Psoas muscle (tissue), 8 donors: ENCODE results near the gene PLAGL2. TPM values are rescaled to one million over a fixed set of nuclear protein-coding genes. Genes with fewer than 3 reads are reported as not detected.

Experiments used
- ATAC-seq, 4 donors: fragments of 200-7000 bp; cut with Tn5 transposase; one replicate each; pipeline ENCODE4 v1.9.1; 2020; ENCODE audit warnings: moderate library complexity in 3 of 4, mild to moderate bottlenecking in 2 of 4
- DNase-seq, 2 donors: peaks; one replicate each; pipeline ENCODE4 v3.0.0-alpha.2; 2020
- H3K27ac ChIP-seq: fragments of 200-600 bp; one replicate; pipeline ENCODE4 v1.8.0; 2022
- H3K27me3 ChIP-seq, 3 donors: fragments of 200-600 bp in 1 of 3; one replicate each; pipeline versions ENCODE4 v1.6.1 to v1.8.0; 2013 to 2022; ENCODE audit warnings: low read length in 2 of 3, mild to moderate bottlenecking in 2 of 3, moderate library complexity in 1 of 3; ENCODE audit not compliant: insufficient read depth in 3 of 3
- H3K36me3 ChIP-seq, 2 donors: fragments of 200-600 bp in 1 of 2; one replicate each; pipeline versions ENCODE4 v1.6.1 to v1.8.0; 2013 to 2022; ENCODE audit warnings: low read depth in 1 of 2, mild to moderate bottlenecking in 1 of 2, moderate library complexity in 1 of 2; ENCODE audit not compliant: insufficient read depth in 1 of 2
- H3K4me1 ChIP-seq: fragments of 200-600 bp; one replicate; pipeline ENCODE4 v1.8.0; 2022
- H3K4me3 ChIP-seq: fragments of 200-600 bp; one replicate; pipeline ENCODE4 v1.8.0; 2022; ENCODE audit warnings: mild to moderate bottlenecking
- H3K9me3 ChIP-seq: fragments of 200-600 bp; one replicate; pipeline ENCODE4 v1.8.0; 2022
- CTCF ChIP-seq: fragments of 200-600 bp; IDR thresholded peaks from one replicate; pipeline ENCODE4 v1.8.0; 2022; ENCODE audit warnings: antibody characterized with exemption
- WGBS, 3 donors: extraction: QIAGEN DNeasy Blood & Tissue Kit; methylation state at CpG; one replicate each; pipeline versions ENCODE4 v1.1.6 to v1.1.7; 2013; 5-methylcytosine and 5-hydroxymethylcytosine counted together
- intact Hi-C, 2 donors: fragments of 100-400 bp; cut with DNase I; formaldehyde crosslinking; loops; one replicate each; pipeline versions ENCODE4 v1.11.0 to v1.14.2; 2022
- polyA plus RNA-seq, 3 donors: library from polyadenylated mRNA; stranded (reverse); fragments of 200-250 nt; gene quantifications; one replicate each; pipeline ENCODE4 v1.2.3, GENCODE V29; 2013
- total RNA-seq, 4 donors: library from RNA; stranded (reverse); fragmentation: NEBNext Ultra II Directional in 2 of 4; extraction: Animal tissue kit (Norgen Biotek cat#: 25700) in 2 of 4; gene quantifications; one replicate each; pipeline versions ENCODE4 v1.2.1 to v1.2.4, GENCODE V29; 2021 to 2023
- donor health status: healthy with polysubstance abuse.
- donor health status: DM: no; HTN: no; CAD: no; lungs with moderate emphysema.
- donor health status: Bipolar disorder and iron deficiency.
- donor health status: healthy.
- donor health status: DM: yes; HTN: yes; CAD: no.
- donor health status: DM: no; HTN: no; CAD: no.
- donor health status: DM: no; HTN: no; CAD: no.
- donor health status: DM: yes; HTN: yes; CAD: no.

PLAGL2 gene
- total and polyA plus RNA-seq, 7 donors = 1.7 to 9.6 (median 5.2) TPM

DNA sequence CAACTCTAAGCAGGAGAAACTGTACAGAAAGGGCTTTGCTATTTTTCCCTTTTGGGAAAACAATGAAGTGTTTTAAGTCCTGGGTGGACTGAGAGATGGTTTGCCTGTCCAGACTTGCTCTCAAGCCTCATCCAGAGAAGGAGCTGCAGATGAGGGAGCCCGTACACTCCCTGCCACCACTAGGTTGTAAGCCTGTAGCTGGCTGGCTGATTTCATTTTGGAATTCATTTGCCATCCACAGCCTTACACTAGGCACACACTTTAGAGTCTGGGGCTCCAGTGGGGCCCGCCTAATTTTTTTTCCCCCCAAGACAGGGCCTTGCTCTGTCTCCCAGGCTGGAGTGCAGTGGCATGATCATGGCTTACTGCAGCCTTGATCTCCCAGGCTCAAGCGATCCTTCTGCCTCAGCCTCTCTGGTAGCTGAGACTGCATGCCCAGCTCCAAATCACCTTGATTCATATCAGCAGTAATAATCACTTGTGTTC lies 28.5 kb upstream of the PLAGL2 start:
- 92 to 97% (median 94%) methylated on average over 3 of the region's 3 CpGs for WGBS, 3 donors
- H3K27ac ChIP-seq = no peak overlapping the region
- no peaks in the 10 kb centered on the region for H3K27me3 ChIP-seq
- no peak for TF ChIP-seq CTCF
- ATAC-seq = no peak
- intact Hi-C loops = no loop called here
- H3K36me3 ChIP-seq = peaks cover 4 to 63% of the 10 kb centered on the region in 2 donors
- no peak for DNase-seq
- H3K4me1 ChIP-seq = no peaks in the 10 kb centered on the region
- no peak overlapping the region for H3K4me3 ChIP-seq
- no peaks in the 10 kb centered on the region for H3K9me3 ChIP-seq

DNA sequence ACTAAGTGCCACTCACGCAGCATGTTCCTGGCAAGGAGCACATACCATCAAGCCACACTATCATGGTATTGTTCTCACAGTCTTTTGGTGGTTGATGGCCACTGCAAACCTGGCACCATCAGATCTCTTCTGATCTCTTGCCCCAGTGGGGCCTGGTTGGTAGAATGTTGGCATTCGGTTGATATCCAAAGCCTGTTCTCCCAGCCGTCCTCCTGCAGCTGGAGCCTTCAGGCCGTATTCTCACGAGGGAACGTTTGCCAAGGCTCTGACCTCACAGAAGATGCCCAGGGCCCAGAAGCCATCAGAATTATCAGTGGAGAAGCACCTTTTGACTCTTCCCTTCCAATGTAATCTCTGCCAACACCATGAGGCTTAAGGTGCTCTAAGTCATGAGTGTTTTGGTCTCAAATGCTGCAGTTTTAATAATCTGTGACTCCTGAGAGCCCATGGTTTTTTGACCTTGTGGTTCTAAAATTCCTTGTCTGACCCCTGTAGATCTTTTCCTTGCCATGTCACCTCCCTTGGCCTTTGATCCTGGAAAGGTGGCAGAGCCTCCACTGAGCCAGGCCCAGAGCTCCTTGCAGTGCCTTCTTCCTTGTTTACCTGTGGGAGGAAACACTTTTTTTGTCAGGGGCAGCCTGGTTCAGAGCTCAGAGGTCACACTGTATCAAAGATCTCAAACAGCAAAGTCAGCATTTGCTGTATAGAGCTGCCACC lies 27.9 kb upstream of the PLAGL2 start:
- Histone ChIP-seq H3K36me3 (peaks cover 4 to 69% of the 10 kb centered on the region in 2 donors), H3K9me3 (no peaks in the 10 kb centered on the region), H3K4me1 (no peaks in the 10 kb centered on the region), H3K27me3 (no peaks in the 10 kb centered on the region), H3K4me3 (no peak overlapping the region), H3K27ac (no peak overlapping the region)
- no peak for TF ChIP-seq CTCF
- intact Hi-C loops = no loop called here
- DNase-seq = no peak
- ATAC-seq = no peak
- 59 to 74% (median 59%) methylated on average over 6 of the region's 6 CpGs for WGBS, 3 donors

GRCh38 chr20:32234135-32234808 lies 26.7 kb upstream of the PLAGL2 start:
- Histone ChIP-seq H3K27me3 (no peaks in the 10 kb centered on the region), H3K36me3 (peaks cover 4 to 79% of the 10 kb centered on the region in 2 donors), H3K9me3 (no peaks in the 10 kb centered on the region), H3K4me1 (no peaks in the 10 kb centered on the region), H3K4me3 (no peak overlapping the region), H3K27ac (no peak overlapping the region)
- no peak for TF ChIP-seq CTCF
- no peak for DNase-seq
- ATAC-seq = peak in 1 of 4 donors; percentile 21
- intact Hi-C loops = no loop called here
- 92 to 95% (median 94%) methylated on average over 13 of the region's 13 CpGs for WGBS, 3 donors

GRCh38 chr20:32233286-32233685 lies 25.7 kb upstream of the PLAGL2 start:
- H3K9me3 ChIP-seq = no peaks in the 10 kb centered on the region
- H3K4me1 ChIP-seq = no peaks in the 10 kb centered on the region
- no peak for ATAC-seq
- H3K27me3 ChIP-seq = no peaks in the 10 kb centered on the region
- H3K36me3 ChIP-seq = peaks cover 4 to 88% of the 10 kb centered on the region in 2 donors
- intact Hi-C loops = no loop called here
- no peak overlapping the region for H3K27ac ChIP-seq
- TF ChIP-seq CTCF = no peak
- DNase-seq = no peak
- WGBS, 3 donors = 92 to 96% (median 96%) methylated on average over 9 of the region's 9 CpGs
- H3K4me3 ChIP-seq = no peak overlapping the region
